Erythroblast (primary cell): ENCODE measurements around the gene FUT8.

ENCODE experiments used
- GATA1 ChIP-seq: IDR thresholded peaks from 2 replicates; pipeline ENCODE4 v1.6.1; 2011; ENCODE audit warnings: low read depth, mild to moderate bottlenecking, control low read depth, low read length, moderate library complexity
- POLR2A ChIP-seq: IDR thresholded peaks from 2 replicates; pipeline ENCODE4 v1.6.1; 2011; ENCODE audit warnings: mild to moderate bottlenecking, low read length

DNA sequence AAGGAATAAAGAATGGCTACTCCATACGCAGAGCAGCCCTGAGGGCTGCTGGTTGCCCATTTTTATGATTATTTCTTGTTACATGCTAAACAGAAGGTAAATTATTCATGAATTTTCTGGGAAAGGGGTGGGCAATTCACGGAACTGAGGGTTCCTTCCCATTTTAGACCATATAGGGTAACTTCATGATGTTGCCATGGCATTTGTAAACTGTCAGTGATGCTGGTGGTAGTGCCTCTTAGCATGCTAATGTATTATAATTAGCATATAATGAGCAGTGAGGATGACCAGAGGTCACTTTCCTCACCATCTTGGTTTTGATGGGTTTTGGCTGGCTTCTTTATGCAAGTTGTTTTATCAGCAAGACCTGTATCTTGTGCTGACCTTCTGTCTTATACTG is 273.0 kb downstream of the FUT8 start:
- TF ChIP-seq POLR2A: no peak
- TF ChIP-seq GATA1: no peak
